GM12878 (cell line): ENCODE data around the gene MS4A14. TPM values are rescaled to one million over a fixed set of nuclear protein-coding genes. Genes with fewer than 3 reads are reported as not detected.
A peak's percentile ranks its signal among the peaks of the same experiment; 100 is the strongest.

ENCODE experiments used
- ATAC-seq: fragments of 200-7000 bp; cut with Tn5 transposase; 3 replicates; pipeline ENCODE4 v1.9.1; 2020; ENCODE audit warnings: mild to moderate bottlenecking, moderate library complexity
- BruUV-seq: library from RNA; stranded (reverse); fragments of 400-500 nt; replicated peaks from 2 replicates; lab custom pipeline; 2021; lab: Mats Ljungman, UMichigan
- CTCF ChIA-PET: fragments of 300-600 bp; sonication (Branson Sonifier 250); formaldehyde crosslinking; extraction: SDS; loops from one replicate; lab custom pipeline; 2021; ENCODE audit warnings: inconsistent platforms; lab: Yijun Ruan, JAX
- POLR2A ChIA-PET: fragments of 350-600 bp; formaldehyde crosslinking; extraction: SDS; loops from one replicate; lab custom pipeline; 2021; ENCODE audit warnings: inconsistent platforms; lab: Charles Lee
- RAD21 ChIA-PET: fragments of 300-600 bp; sonication (Branson Sonifier 250); formaldehyde crosslinking; loops from one replicate; lab custom pipeline; 2023; ENCODE audit warnings: antibody characterized with exemption; ENCODE audit not compliant: unreplicated experiment; lab: Charles Lee
- SMC1A ChIA-PET: fragments of 300-600 bp; sonication (Branson Sonifier 250); formaldehyde crosslinking; loops from one replicate; lab custom pipeline; 2023; ENCODE audit not compliant: unreplicated experiment, uncharacterized antibody; lab: Charles Lee
- DNase-seq: peaks from one replicate; pipeline ENCODE4 v3.0.0-alpha.2; 2011; ENCODE audit warnings: low read depth, low spot score
- FAIRE-seq: peaks from 3 replicates; lab custom pipeline; 2011; peaks lifted over from hg19 to GRCh38; lab: Jason Lieb, UNC
- H2AFZ ChIP-seq: 2 replicates; pipeline ENCODE4 v1.6.0; 2011; ENCODE audit warnings: low read depth, low read length, control low read depth; ENCODE audit not compliant: control insufficient read depth
- H3K27ac ChIP-seq: 2 replicates; pipeline ENCODE4 v1.5.1; 2011; ENCODE audit warnings: control low read depth; ENCODE audit not compliant: control insufficient read depth, insufficient read depth
- H3K27me3 ChIP-seq, 2 experiments: replicated peaks in 1 of 2; 2 replicates each; pipeline versions ENCODE4 v1.6.0 to v1.6.1; 2011; ENCODE audit warnings: low read length in 1 of 2; ENCODE audit not compliant: control insufficient read depth in 2 of 2, insufficient read depth in 2 of 2
- H3K36me3 ChIP-seq, 2 experiments: 2 replicates each; pipeline ENCODE4 v1.5.1; 2011; ENCODE audit warnings: low read length in 1 of 2; ENCODE audit not compliant: control insufficient read depth in 2 of 2, insufficient read depth in 2 of 2
- H3K4me1 ChIP-seq: 2 replicates; pipeline ENCODE4 v1.6.1; 2011; ENCODE audit warnings: mild to moderate bottlenecking, low read length, moderate library complexity, mixed read lengths; ENCODE audit not compliant: control insufficient read depth, insufficient read depth
- H3K4me2 ChIP-seq: 2 replicates; pipeline ENCODE4 v1.6.0; 2011; ENCODE audit warnings: control low read depth; ENCODE audit not compliant: control insufficient read depth, insufficient read depth
- H3K4me3 ChIP-seq: fragments of 200-600 bp; sonication (generic); 2 replicates; pipeline ENCODE4 v1.5.1; 2016
- H3K79me2 ChIP-seq: 2 replicates; pipeline ENCODE4 v1.6.0; 2011; ENCODE audit warnings: low read length; ENCODE audit not compliant: control insufficient read depth, insufficient read depth
- H3K9ac ChIP-seq: 2 replicates; pipeline ENCODE4 v1.8.0; 2011; ENCODE audit warnings: low read length, control low read depth, mixed read lengths; ENCODE audit not compliant: control insufficient read depth, insufficient read depth
- H3K9me3 ChIP-seq: replicated peaks from 3 replicates; pipeline ENCODE4 v1.5.1; 2011; ENCODE audit warnings: mild to moderate bottlenecking, low read length; ENCODE audit not compliant: control insufficient read depth, insufficient read depth
- H4K20me1 ChIP-seq: 2 replicates; pipeline ENCODE4 v1.6.0; 2011; ENCODE audit not compliant: control insufficient read depth, insufficient read depth
- ATF3 ChIP-seq: IDR thresholded peaks from 2 replicates; pipeline ENCODE4 v1.6.1; 2011; ENCODE audit warnings: low read depth, mild to moderate bottlenecking, low read length, moderate library complexity, borderline replicate concordance; ENCODE audit errors: extremely low read depth
- CBX3 ChIP-seq: fragments of 200-600 bp; sonication (generic); IDR thresholded peaks from 2 replicates; pipeline ENCODE4 v1.6.1; 2016; ENCODE audit warnings: low read depth, borderline replicate concordance
- CHD1 ChIP-seq: IDR thresholded peaks from 2 replicates; pipeline ENCODE4 v1.6.1; 2012; ENCODE audit warnings: low read depth, low read length, improper control_type of control experiment
- CREB1 ChIP-seq: IDR thresholded peaks from 2 replicates; pipeline ENCODE4 v1.6.1; 2012; ENCODE audit warnings: low read depth, mild to moderate bottlenecking, inconsistent platforms
- ESRRA ChIP-seq: IDR thresholded peaks from 2 replicates; pipeline ENCODE4 v1.6.1; 2012; ENCODE audit warnings: mild to moderate bottlenecking, low read length, improper control_type of control experiment
- GABPA ChIP-seq: IDR thresholded peaks from 2 replicates; pipeline ENCODE4 v1.6.1; 2014; ENCODE audit warnings: antibody characterized with exemption, low read depth, mild to moderate bottlenecking, inconsistent platforms
- JUND ChIP-seq: IDR thresholded peaks from 2 replicates; pipeline ENCODE4 v1.6.1; 2012; ENCODE audit warnings: low read depth, mild to moderate bottlenecking, low read length, improper control_type of control experiment, moderate library complexity
- KDM1A ChIP-seq: fragments of 200-600 bp; sonication (generic); IDR thresholded peaks from 2 replicates; pipeline ENCODE4 v1.6.1; 2016; ENCODE audit warnings: borderline replicate concordance
- NFIC ChIP-seq: IDR thresholded peaks from 2 replicates; pipeline ENCODE4 v1.6.1; 2012; ENCODE audit warnings: low read depth, mild to moderate bottlenecking, inconsistent platforms, low read length, moderate library complexity
- NFYB ChIP-seq: IDR thresholded peaks from 2 replicates; pipeline ENCODE4 v1.6.1; 2011; ENCODE audit warnings: low read depth, mild to moderate bottlenecking, low read length, improper control_type of control experiment, moderate library complexity; ENCODE audit not compliant: insufficient read depth
- NRF1 ChIP-seq: conservative IDR thresholded peaks from 2 replicates; pipeline ENCODE4 v1.6.1; 2011; ENCODE audit warnings: mild to moderate bottlenecking, low read depth, low read length, improper control_type of control experiment
- POLR2AphosphoS2 ChIP-seq: IDR thresholded peaks from 2 replicates; pipeline ENCODE4 v1.6.1; 2011; ENCODE audit warnings: low read depth, mild to moderate bottlenecking, low read length, improper control_type of control experiment, moderate library complexity
- SKIL ChIP-seq: fragments of 450-650 bp; IDR thresholded peaks from 2 replicates; pipeline ENCODE4 v1.6.1; 2017; ENCODE audit warnings: mild to moderate bottlenecking, low read depth, inconsistent platforms; ENCODE audit not compliant: poor library complexity, severe bottlenecking
- SPI1 ChIP-seq: IDR thresholded peaks from 2 replicates; pipeline ENCODE4 v1.6.1; 2011; ENCODE audit warnings: low read depth, mild to moderate bottlenecking, low read length, moderate library complexity, borderline replicate concordance; ENCODE audit not compliant: insufficient read depth
- SUZ12 ChIP-seq: fragments of 200-600 bp; sonication (generic); IDR thresholded peaks from one replicate; pipeline ENCODE4 v1.6.1; 2018; ENCODE audit warnings: antibody characterized with exemption, mild to moderate bottlenecking; ENCODE audit not compliant: unreplicated experiment
- WRNIP1 ChIP-seq: IDR thresholded peaks from 2 replicates; pipeline ENCODE4 v1.6.1; 2011; ENCODE audit warnings: low read depth, low read length, improper control_type of control experiment, borderline replicate concordance
- ZNF622 ChIP-seq: fragments of 450-650 bp; IDR thresholded peaks from 2 replicates; pipeline ENCODE4 v1.6.1; 2017; ENCODE audit warnings: mild to moderate bottlenecking, inconsistent platforms
- WGBS: methylation state at CpG from one replicate; pipeline ENCODE4 v1.1.6; 2016; ENCODE audit warnings: low lambda C conversion rate; ENCODE audit not compliant: insufficient replicate concordance, insufficient coverage; ENCODE audit errors: missing lambda C conversion rate; 5-methylcytosine and 5-hydroxymethylcytosine counted together
- in situ Hi-C: fragments of 300-500 bp; cut with MboI; formaldehyde crosslinking; loops from 9 replicates; pipeline ENCODE4 v1.14.3; 2018; ENCODE audit warnings: mixed read lengths
- intact Hi-C: fragments of 100-400 bp; cut with micrococcal nuclease; formaldehyde crosslinking; loops from one replicate; pipeline ENCODE4 v1.14.2; 2022; ENCODE audit not compliant: unreplicated experiment
- polyA plus RNA-seq, 11 experiments: library from polyadenylated mRNA; depleted of rRNA in 4 of 11; unstranded in 6 of 11; stranded (reverse) in 5 of 11; fragments of >200 nt; fragmentation: Nextera tagmentation in 4 of 11; fragmentation: Illumina TruSeq in 1 of 11; extraction: Ambion mirVana in 4 of 11; extraction: Trizol in 1 of 11; gene quantifications; 1 replicate in 1 of 11; 2 replicates in 10 of 11; pipeline versions ENCODE4 v1.2.1 to v1.2.3, GENCODE V29; 2011 to 2016; ENCODE audit warnings: inconsistent platforms in 2 of 11, missing spikeins in 2 of 11, low read depth in 1 of 11
- total RNA-seq, 4 experiments: library from RNA; depleted of rRNA in 3 of 4; stranded (reverse); fragments of >200 nt in 3 of 4; fragmentation: Illumina TruSeq in 1 of 4; extraction: Trizol in 1 of 4; gene quantifications; 2 replicates each; pipeline versions ENCODE4 v1.2.1 to v1.2.3, GENCODE V29; 2013 to 2021
- TF ChIP-seq, protein P1 (sequence below): fragments of 450-650 bp; IDR thresholded peaks from 2 replicates; pipeline ENCODE4 v1.6.1; 2017; ENCODE audit warnings: antibody characterized with exemption, mild to moderate bottlenecking, moderate library complexity

The MS4A14 gene
- total and polyA plus RNA-seq, 10 of the 15 experiments (the other 5 are each of a cell fraction or from before 2014, with no cell fraction given), result 0.13 to 1.0 (median 0.63) TPM; not detected in 1

DNA sequence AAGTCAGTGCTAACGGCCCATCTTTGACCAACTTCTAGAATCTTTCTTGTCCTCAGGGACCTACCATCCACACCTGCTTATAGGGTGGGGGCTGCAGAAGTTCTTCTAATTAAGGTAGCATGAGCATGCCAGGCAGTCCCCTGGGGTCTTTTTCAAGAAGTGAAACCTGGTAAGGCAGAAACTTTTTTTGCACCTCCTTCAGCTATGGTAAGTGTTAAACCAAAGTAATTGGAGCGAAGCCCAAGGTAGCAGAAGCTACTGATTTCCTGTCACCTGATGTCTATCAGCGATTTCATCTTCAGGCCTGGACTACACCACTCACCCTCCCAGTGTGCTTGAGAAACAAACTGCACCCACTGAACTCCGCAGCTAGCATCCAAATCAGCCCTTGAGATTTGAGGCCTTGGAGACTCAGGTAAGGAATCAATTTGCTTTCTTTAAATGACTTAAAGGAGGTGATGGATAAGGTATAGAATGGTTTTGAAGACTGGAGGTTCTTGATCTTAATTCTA, 59.3 kb downstream of the MS4A14 start, which contains the start of gene MS4A1:
MS4A1 (plus strand) TSS at position 317 of the 512 bp plus-strand sequence. CDS start 6,528 bp downstream, outside the sequence.
- FAIRE-seq, result peak; percentile 61
- peak; percentile 82 for ATAC-seq
- H3K36me3 ChIP-seq, result peaks cover 0 to 2% of the 10 kb centered on the region in 2 experiments; a peak in 1 of 4 replicates
- TF ChIP-seq NRF1 (no peak), SUZ12 (no peak), NFYB (no peak), ESRRA (no peak), CBX3 (no peak), KDM1A (no peak), ATF3 (peak; percentile 25; the same call in 1 of the 2 replicates), POLR2AphosphoS2 (peak; percentile 89), ZNF622 (no peak), WRNIP1 (no peak), NFIC (peak; percentile 93), CHD1 (peak; percentile 6; the same call in 1 of the 2 replicates), SKIL (peak; percentile 98), CREB1 (peak; percentile 57; the same call in 1 of the 2 replicates), JUND (0 out of 2 replicates have a peak, but pooled peaks have one; percentile 66), SPI1 (peak; percentile 99), GABPA (peak; percentile 48; the same call in 1 of the 2 replicates)
- TF ChIP-seq, protein P1, sequence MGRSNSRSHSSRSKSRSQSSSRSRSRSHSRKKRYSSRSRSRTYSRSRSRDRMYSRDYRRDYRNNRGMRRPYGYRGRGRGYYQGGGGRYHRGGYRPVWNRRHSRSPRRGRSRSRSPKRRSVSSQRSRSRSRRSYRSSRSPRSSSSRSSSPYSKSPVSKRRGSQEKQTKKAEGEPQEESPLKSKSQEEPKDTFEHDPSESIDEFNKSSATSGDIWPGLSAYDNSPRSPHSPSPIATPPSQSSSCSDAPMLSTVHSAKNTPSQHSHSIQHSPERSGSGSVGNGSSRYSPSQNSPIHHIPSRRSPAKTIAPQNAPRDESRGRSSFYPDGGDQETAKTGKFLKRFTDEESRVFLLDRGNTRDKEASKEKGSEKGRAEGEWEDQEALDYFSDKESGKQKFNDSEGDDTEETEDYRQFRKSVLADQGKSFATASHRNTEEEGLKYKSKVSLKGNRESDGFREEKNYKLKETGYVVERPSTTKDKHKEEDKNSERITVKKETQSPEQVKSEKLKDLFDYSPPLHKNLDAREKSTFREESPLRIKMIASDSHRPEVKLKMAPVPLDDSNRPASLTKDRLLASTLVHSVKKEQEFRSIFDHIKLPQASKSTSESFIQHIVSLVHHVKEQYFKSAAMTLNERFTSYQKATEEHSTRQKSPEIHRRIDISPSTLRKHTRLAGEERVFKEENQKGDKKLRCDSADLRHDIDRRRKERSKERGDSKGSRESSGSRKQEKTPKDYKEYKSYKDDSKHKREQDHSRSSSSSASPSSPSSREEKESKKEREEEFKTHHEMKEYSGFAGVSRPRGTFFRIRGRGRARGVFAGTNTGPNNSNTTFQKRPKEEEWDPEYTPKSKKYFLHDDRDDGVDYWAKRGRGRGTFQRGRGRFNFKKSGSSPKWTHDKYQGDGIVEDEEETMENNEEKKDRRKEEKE, result no peak

More for the DNA sequence above, 59.3 kb downstream of the MS4A14 start, which contains the start of gene MS4A1:
- Histone ChIP-seq H4K20me1 (0 out of 2 replicates have a peak, but pooled peaks cover 2% of the 10 kb centered on the region), H3K4me2 (peak within 1 kb of the TSS; percentile 82), H2AFZ (no peak within 1 kb of the TSS; the same call in 1 of the 2 replicates), H3K79me2 (peaks cover 52% of the 10 kb centered on the region), H3K9me3 (no peaks in the 10 kb centered on the region), H3K27ac (peak within 1 kb of the TSS; percentile 93), H3K27me3 (no peaks in the 10 kb centered on the region), H3K4me3 (peak within 1 kb of the TSS; percentile 89), H3K9ac (peak within 1 kb of the TSS; percentile 85), H3K4me1 (peaks cover 21% of the 10 kb centered on the region)
- CTCF ChIA-PET, result interaction anchor here (0.7 to 7.7 kb wide), 12 partner anchors 13 to 308 kb away, joined by 3 to 190 read pairs (median 10); partner anchors contain the start of gene MS4A7
- POLR2A ChIA-PET, result interaction anchor here (0.6 to 3.9 kb wide), 12 partner anchors 9 to 314 kb away, joined by 3 to 23 read pairs (median 6); partner anchors contain the start of gene MS4A7
- BruUV-seq, result no TSS peak
- SMC1A ChIA-PET, result interaction anchor here (0.9 to 9.0 kb wide), 17 partner anchors 10 to 458 kb away, joined by 3 to 298 read pairs (median 6); partner anchors contain the start of genes MS4A7 and TMEM109
- DNase-seq, result peak; percentile 98
- in situ Hi-C loops, result loop anchor here (10.0 kb wide), 1 partner anchor 609 kb away; no protein-coding TSS in a partner anchor
- intact Hi-C loops, result loop anchor here (1.0 kb wide), 2 partner anchors 77 to 88 kb away; partner anchors contain the start of gene MS4A7
- 0% methylated on average over 4 of the region's 4 CpGs for WGBS
- RAD21 ChIA-PET, result interaction anchor here (1.1 to 7.4 kb wide), 16 partner anchors 10 to 308 kb away, joined by 3 to 195 read pairs (median 4); partner anchors contain the start of gene MS4A7
